Measurements from ENCODE around the gene CD79A. TPM values are rescaled to one million over a fixed set of nuclear protein-coding genes. Genes with fewer than 3 reads are reported as not detected.

Gene CD79A
- total and polyA plus RNA-seq, 2 donors (not counting 3 experiments of a cell fraction or from before 2014, with no cell fraction given), result 0.32 TPM; not detected in 1

GRCh38 chr19:41883821-41884733, 7.0 kb downstream of the CD79A start:
- Histone ChIP-seq H3K9me1 (replicated peaks; ENCODE audit: control insufficient read depth, extremely low read depth, insufficient read depth, low read length) (no peaks in the 10 kb centered on the region), H3K27ac (ENCODE audit: insufficient read depth, low read depth, low read length) (peak overlapping the region; percentile 33), H2AFZ (ENCODE audit: low read depth, low read length) (peak overlapping the region; percentile 48), H3K27me3 (ENCODE audit: control insufficient read depth in 2 of 2, insufficient read depth in 2 of 2, low read length in 2 of 2) (no peaks in the 10 kb centered on the region), H3K4me1 (ENCODE audit: control insufficient read depth, extremely low read depth, insufficient read depth, low read length) (peaks cover 19% of the 10 kb centered on the region), H3K79me2 (ENCODE audit: control insufficient read depth, insufficient read depth, low read length) (peaks cover 24% of the 10 kb centered on the region), H3K9me3 (replicated peaks; ENCODE audit: control insufficient read depth, insufficient read depth, low read length) (no peaks in the 10 kb centered on the region), H4K20me1 (replicated peaks; ENCODE audit: control insufficient read depth, extremely low read depth, insufficient read depth, low read length) (no peaks in the 10 kb centered on the region), H3K4me2 (ENCODE audit: insufficient read depth, low read length) (peak overlapping the region; percentile 88), H3K9ac (replicated peaks; ENCODE audit: extremely low read depth, insufficient read depth, low read length) (peak overlapping the region; percentile 77), H3K4me3 (replicated peaks in 1 of 3; ENCODE audit: insufficient read depth in 1 of 3, low read depth in 1 of 3, low read length in 3 of 3) (peak overlapping the region; percentile 59 to 88 (median 88)), H3K36me3 (ENCODE audit: control insufficient read depth in 2 of 2, extremely low read depth in 1 of 2, insufficient read depth in 2 of 2, low read length in 2 of 2) (peaks cover 0 to 5% of the 10 kb centered on the region in 2 experiments)
- CTCF ChIA-PET, result interaction anchor here (0.6 to 1.2 kb wide), 6 partner anchors 11 to 131 kb away, joined by 3 to 9 read pairs (median 3); partner anchors contain the start of gene ERFL
- TF ChIP-seq GATA2 (IDR thresholded peaks at IDR 0.05; ENCODE audit: insufficient read depth, insufficient read length, low read depth, low read length) (no peak), MYC (IDR thresholded peaks at IDR 0.05; ENCODE audit: low read depth, low read length) (no peak), POLR2A (IDR thresholded peaks at IDR 0.05; ENCODE audit: low read depth, low read length) (peak; percentile 86), MAX (IDR thresholded peaks at IDR 0.05; ENCODE audit: insufficient read depth, insufficient read length) (no peak), FOS (IDR thresholded peaks at IDR 0.05; ENCODE audit: borderline replicate concordance, insufficient read depth, low read length) (no peak), JUN (IDR thresholded peaks at IDR 0.05; ENCODE audit: borderline replicate concordance, insufficient read depth, insufficient read length, low read depth) (no peak), POLR2AphosphoS5 (IDR thresholded peaks at IDR 0.05; ENCODE audit: insufficient read depth, low read depth, low read length) (peak; percentile 97), EZH2 (IDR thresholded peaks at IDR 0.05; ENCODE audit: borderline replicate concordance, low read depth, low read length, severe bottlenecking) (no peak), CTCF (IDR thresholded peaks at IDR 0.05; ENCODE audit: extremely low read depth in 1 of 2, insufficient read depth in 1 of 2, low read depth in 1 of 2, low read length in 2 of 2) (peak in 1 of 2 donors; percentile 18)
- no TSS peak for BruUV-seq (replicated peaks)
- DNase-seq (ENCODE audit: low read depth, low spot score) (peak; percentile 94), FAIRE-seq (peak; percentile 94)
- POLR2A ChIA-PET, result interaction anchor here (0.6 to 1.6 kb wide), 3 partner anchors 11 to 24 kb away, joined by 5 to 7 read pairs (median 6); partner anchors contain the start of gene RPS19
- intact Hi-C loops (cut with micrococcal nuclease), result loop anchor here (1.0 to 2.0 kb wide), 3 partner anchors 24 to 74 kb away; partner anchors contain the start of gene RPS19
- dilution Hi-C loops (cut with MboI; ENCODE audit: extremely low pct_ligation_motif_present, low sequenced_read_pairs), result no loop called here
